ENCODE results near the gene XPC.
A peak's percentile ranks its signal among the peaks of the same experiment; 100 is the strongest.
"Not testable (repeated sequence)": the region's sequence is repeated elsewhere in the genome, so short reads cannot be mapped to it uniquely, and the experiment has no call there.

The XPC gene

DNA sequence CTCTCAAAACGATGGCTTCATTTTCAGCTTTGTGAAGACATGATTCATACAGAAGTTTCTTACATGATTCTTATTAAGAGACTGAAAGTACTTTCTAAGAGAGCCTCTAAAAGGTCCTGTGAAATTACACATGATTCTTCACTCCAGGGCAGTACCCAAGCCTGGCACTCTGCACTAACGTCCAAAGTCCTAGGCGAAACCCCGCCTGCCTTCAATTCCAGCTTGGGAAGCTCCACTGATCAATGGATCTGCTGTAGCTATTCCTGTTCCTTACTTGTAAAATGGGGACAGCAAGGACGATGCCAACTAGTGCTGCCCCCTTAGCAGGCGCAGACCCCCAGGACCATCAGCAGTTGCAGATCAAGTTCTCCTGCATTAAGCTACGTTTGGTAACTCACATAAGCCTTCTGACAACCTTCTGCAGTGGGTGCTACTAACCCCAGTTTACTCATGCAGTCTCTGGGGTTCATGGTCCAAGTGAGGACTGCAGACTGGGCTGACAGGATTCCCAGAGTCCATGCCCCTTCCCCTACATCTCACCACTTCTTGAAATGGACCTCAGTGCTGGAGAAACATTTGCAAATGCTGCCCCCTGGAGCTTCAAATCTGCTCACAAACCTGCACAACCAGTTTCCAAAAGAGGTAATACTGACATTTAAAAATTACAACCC, 64.3 kb downstream of the XPC start (continued):
- TF ChIP-seq, protein P1, sequence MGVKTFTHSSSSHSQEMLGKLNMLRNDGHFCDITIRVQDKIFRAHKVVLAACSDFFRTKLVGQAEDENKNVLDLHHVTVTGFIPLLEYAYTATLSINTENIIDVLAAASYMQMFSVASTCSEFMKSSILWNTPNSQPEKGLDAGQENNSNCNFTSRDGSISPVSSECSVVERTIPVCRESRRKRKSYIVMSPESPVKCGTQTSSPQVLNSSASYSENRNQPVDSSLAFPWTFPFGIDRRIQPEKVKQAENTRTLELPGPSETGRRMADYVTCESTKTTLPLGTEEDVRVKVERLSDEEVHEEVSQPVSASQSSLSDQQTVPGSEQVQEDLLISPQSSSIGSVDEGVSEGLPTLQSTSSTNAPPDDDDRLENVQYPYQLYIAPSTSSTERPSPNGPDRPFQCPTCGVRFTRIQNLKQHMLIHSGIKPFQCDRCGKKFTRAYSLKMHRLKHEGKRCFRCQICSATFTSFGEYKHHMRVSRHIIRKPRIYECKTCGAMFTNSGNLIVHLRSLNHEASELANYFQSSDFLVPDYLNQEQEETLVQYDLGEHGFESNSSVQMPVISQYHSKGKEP (tag by site-specific recombination; IDR thresholded peaks at IDR 0.05), result no peak

DNA sequence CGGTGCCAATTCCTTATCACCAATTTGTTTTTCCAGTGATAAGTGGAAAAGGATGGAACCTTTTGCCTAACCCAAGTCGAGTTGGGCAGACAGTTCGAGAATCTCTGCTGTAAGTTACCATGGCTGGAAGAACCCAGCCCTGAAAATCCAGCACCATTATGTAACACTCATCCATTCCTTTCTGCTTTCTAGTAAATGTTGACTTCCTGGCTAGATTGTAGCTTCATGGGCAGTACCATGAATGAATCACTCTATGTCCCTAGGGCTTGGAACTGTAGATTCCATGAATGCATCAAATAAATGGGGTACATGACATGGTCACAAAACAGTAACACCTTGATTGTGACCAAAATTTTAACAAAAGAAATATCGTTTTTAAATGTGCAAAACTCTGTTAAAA, 67.7 kb downstream of the XPC start:
- ChIA-PET CTCF (no interaction called here), POLR2A (interaction anchor here (1.1 kb wide), 1 partner anchor 14 kb away, joined by 5 read pairs; the partner anchor contains the start of genes CHCHD4 and TMEM43)
- H3K36me3 ChIP-seq (ENCODE audit: control insufficient read depth in 2 of 2, insufficient read depth in 1 of 2, low read length in 2 of 2), result peaks cover 4 to 48% of the 10 kb centered on the region in 2 experiments; a peak in 1 of 3 replicates
- H3K27ac ChIP-seq (ENCODE audit: extremely low read depth, low read depth, low read length), result no peak overlapping the region
- TF ChIP-seq, protein P2, sequence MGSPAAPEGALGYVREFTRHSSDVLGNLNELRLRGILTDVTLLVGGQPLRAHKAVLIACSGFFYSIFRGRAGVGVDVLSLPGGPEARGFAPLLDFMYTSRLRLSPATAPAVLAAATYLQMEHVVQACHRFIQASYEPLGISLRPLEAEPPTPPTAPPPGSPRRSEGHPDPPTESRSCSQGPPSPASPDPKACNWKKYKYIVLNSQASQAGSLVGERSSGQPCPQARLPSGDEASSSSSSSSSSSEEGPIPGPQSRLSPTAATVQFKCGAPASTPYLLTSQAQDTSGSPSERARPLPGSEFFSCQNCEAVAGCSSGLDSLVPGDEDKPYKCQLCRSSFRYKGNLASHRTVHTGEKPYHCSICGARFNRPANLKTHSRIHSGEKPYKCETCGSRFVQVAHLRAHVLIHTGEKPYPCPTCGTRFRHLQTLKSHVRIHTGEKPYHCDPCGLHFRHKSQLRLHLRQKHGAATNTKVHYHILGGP (tag by site-specific recombination; IDR thresholded peaks at IDR 0.05), result peak; percentile 87
- TF ChIP-seq ZBTB20 (tag by site-specific recombination; IDR thresholded peaks at IDR 0.05), result no peak
- no peaks in the 10 kb centered on the region for H3K4me1 ChIP-seq (ENCODE audit: control insufficient read depth, insufficient read depth, low read length)
- H3K9me3 ChIP-seq (ENCODE audit: control insufficient read depth, insufficient read depth, low read depth, low read length), result no peaks in the 10 kb centered on the region
- H3K4me3 ChIP-seq (ENCODE audit: low read depth, low read length), result no peak overlapping the region

DNA sequence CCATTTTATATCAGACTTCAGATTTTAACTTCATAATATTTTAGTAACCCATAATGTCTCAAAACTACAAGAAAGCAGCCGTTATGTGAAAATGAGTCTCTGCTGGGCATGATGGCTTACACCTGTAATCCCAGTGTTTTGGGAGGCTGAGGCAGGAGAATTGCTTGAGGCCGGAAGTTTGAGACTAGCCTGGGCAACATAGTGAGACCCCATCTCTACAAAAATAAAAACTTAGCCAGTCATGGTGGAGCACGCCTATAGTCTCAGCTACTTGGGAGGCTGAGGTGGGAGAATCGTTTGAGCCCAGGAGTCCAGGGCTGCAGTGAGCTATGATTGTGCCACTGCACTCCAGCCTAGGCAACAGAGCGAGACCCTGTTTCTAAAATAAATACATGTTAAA, 68.6 kb downstream of the XPC start:
- H3K4me3 ChIP-seq (ENCODE audit: low read depth, low read length); H3K9me3 ChIP-seq (ENCODE audit: control insufficient read depth, insufficient read depth, low read depth, low read length); CTCF ChIA-PET; H3K4me1 ChIP-seq (ENCODE audit: control insufficient read depth, insufficient read depth, low read length); H3K27ac ChIP-seq (ENCODE audit: extremely low read depth, low read depth, low read length); POLR2A ChIA-PET: not testable (repeated sequence)
- H3K36me3 ChIP-seq (ENCODE audit: control insufficient read depth in 2 of 2, insufficient read depth in 1 of 2, low read length in 2 of 2), result peaks cover 0 to 40% of the 10 kb centered on the region in 2 experiments; a peak in 1 of 3 replicates

DNA sequence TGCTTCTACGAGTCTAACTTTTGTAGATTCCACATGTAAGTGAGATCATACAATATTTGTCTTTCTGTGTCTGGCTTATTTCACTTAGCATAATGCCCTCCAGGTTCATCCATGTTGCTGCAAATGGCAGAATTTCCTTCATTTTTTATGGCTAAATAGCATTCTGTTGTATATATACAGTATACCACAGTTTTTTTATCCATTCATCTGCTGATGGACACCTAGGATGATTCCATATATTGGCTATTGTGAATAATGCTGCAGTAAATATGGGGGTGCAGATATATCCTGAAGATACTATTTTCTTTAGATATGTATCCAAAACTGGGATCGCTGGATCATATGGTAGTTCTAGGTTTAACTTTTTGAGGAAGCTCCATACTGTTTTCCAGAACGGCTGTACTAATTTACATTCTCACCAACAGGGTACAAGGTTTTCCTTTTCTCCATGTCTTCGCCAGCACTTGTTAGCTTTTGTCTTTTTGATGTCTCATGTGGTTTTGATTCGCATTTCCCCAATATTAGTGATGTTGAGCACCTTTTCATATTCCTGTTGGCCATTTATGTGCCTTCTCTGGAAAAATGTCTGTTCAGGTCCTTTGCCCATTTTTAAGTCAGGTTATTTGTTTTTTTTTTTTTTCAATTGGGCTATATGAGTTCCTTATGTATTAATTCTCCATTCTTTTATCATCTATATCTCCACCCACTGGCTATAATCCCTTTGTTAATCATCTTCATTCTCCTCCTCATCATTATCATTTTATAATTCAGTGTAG, 80.6 kb downstream of the XPC start:
- no peaks in the 10 kb centered on the region for H3K36me3 ChIP-seq (ENCODE audit: control insufficient read depth in 2 of 2, insufficient read depth in 1 of 2, low read length in 2 of 2)
- H3K9me3 ChIP-seq (ENCODE audit: control insufficient read depth, insufficient read depth, low read depth, low read length), result no peaks in the 10 kb centered on the region
- H3K4me1 ChIP-seq (ENCODE audit: control insufficient read depth, insufficient read depth, low read length), result no peaks in the 10 kb centered on the region
- no peak overlapping the region for H3K27ac ChIP-seq (ENCODE audit: extremely low read depth, low read depth, low read length)
- CTCF ChIA-PET, result interaction anchor here (0.6 kb wide), 1 partner anchor 196 kb away, joined by 4 read pairs; no protein-coding TSS in a partner anchor
- POLR2A ChIA-PET, result no interaction called here
- peak; percentile 71; the same call in 1 of the 2 replicates for TF ChIP-seq ZNF184 (tag by site-specific recombination; IDR thresholded peaks at IDR 0.05)
- no peak for TF ChIP-seq HOXC10 (CRISPR knock-in tag; IDR thresholded peaks at IDR 0.05)
- no peak overlapping the region for H3K4me3 ChIP-seq (ENCODE audit: low read depth, low read length)

DNA sequence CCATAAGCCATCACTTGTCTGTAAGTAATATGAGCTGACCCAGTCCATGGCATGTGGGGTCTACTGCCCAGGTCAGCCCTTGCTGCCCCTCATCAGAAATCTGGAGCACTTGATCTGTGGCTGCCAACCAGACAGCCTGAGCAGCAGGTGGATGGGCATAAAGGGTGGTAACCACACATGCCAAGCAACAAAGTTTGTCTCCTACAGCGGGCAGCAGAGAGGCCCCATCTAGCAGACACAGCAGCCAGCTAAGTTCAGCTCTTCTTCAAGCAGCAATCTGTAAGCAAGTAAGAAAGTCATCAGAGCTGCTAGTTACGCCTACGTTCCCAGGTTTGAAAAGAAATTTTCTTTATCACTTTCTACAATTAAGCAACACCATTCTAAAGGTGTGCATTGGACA, 81.7 kb downstream of the XPC start:
- Histone ChIP-seq H3K4me1 (ENCODE audit: control insufficient read depth, insufficient read depth, low read length) (no peaks in the 10 kb centered on the region), H3K27ac (ENCODE audit: extremely low read depth, low read depth, low read length) (no peak overlapping the region), H3K36me3 (ENCODE audit: control insufficient read depth in 2 of 2, insufficient read depth in 1 of 2, low read length in 2 of 2) (no peaks in the 10 kb centered on the region), H3K4me3 (ENCODE audit: low read depth, low read length) (no peak overlapping the region), H3K9me3 (ENCODE audit: control insufficient read depth, insufficient read depth, low read depth, low read length) (no peaks in the 10 kb centered on the region)
- CTCF ChIA-PET, result interaction anchor here (0.6 kb wide), 1 partner anchor 195 kb away, joined by 4 read pairs; no protein-coding TSS in a partner anchor
- POLR2A ChIA-PET, result no interaction called here
- no peak for TF ChIP-seq ZNF76 (tag by site-specific recombination; IDR thresholded peaks at IDR 0.05; ENCODE audit: borderline replicate concordance, low read depth)
- TF ChIP-seq, protein P3, sequence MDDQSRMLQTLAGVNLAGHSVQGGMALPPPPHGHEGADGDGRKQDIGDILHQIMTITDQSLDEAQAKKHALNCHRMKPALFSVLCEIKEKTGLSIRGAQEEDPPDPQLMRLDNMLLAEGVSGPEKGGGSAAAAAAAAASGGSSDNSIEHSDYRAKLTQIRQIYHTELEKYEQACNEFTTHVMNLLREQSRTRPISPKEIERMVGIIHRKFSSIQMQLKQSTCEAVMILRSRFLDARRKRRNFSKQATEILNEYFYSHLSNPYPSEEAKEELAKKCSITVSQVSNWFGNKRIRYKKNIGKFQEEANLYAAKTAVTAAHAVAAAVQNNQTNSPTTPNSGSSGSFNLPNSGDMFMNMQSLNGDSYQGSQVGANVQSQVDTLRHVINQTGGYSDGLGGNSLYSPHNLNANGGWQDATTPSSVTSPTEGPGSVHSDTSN (CRISPR knock-in tag; IDR thresholded peaks at IDR 0.05), result no peak
- no peak for TF ChIP-seq ZNF830 (tag by site-specific recombination; IDR thresholded peaks at IDR 0.05; ENCODE audit: low read depth)
- TF ChIP-seq, protein P2 (tag by site-specific recombination; IDR thresholded peaks at IDR 0.05), result no peak
- no peak for TF ChIP-seq OSR2 (tag by site-specific recombination; IDR thresholded peaks at IDR 0.05)
- TF ChIP-seq, protein P4, sequence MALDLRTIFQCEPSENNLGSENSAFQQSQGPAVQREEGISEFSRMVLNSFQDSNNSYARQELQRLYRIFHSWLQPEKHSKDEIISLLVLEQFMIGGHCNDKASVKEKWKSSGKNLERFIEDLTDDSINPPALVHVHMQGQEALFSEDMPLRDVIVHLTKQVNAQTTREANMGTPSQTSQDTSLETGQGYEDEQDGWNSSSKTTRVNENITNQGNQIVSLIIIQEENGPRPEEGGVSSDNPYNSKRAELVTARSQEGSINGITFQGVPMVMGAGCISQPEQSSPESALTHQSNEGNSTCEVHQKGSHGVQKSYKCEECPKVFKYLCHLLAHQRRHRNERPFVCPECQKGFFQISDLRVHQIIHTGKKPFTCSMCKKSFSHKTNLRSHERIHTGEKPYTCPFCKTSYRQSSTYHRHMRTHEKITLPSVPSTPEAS (tag by site-specific recombination; IDR thresholded peaks at IDR 0.05), result no peak
- TF ChIP-seq ZNF366 (tag by site-specific recombination; conservative IDR thresholded peaks at IDR 0.05), result no peak
- TF ChIP-seq ZBTB17 (tag by site-specific recombination; IDR thresholded peaks at IDR 0.05), result no peak
- TF ChIP-seq, protein P5, sequence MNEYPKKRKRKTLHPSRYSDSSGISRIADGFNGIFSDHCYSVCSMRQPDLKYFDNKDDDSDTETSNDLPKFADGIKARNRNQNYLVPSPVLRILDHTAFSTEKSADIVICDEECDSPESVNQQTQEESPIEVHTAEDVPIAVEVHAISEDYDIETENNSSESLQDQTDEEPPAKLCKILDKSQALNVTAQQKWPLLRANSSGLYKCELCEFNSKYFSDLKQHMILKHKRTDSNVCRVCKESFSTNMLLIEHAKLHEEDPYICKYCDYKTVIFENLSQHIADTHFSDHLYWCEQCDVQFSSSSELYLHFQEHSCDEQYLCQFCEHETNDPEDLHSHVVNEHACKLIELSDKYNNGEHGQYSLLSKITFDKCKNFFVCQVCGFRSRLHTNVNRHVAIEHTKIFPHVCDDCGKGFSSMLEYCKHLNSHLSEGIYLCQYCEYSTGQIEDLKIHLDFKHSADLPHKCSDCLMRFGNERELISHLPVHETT (tag by site-specific recombination; IDR thresholded peaks at IDR 0.05), result no peak
- TF ChIP-seq BCL11A (tag by site-specific recombination; IDR thresholded peaks at IDR 0.05; ENCODE audit: low read depth), result no peak
- no peak for TF ChIP-seq ZNF37A (tag by site-specific recombination; IDR thresholded peaks at IDR 0.05)

All from HEK293 (cell line).